Natural killer cell treated with Interleukin-12 subunit alpha and Interleukin-12 subunit beta and Interleukin-15 and Interleukin-18, amount 100 ng/mL, for 72 hours (primary cell): ENCODE measurements around the gene RYK. TPM values are rescaled to one million over a fixed set of nuclear protein-coding genes. Genes with fewer than 3 reads are reported as not detected.

Source experiments
- ATAC-seq, 2 donors: fragments of 150-1000 bp; cut with Tn5 transposase in 1 of 2; sonication (Bioruptor Pico), chemical (Tn5 transposase) in 1 of 2; 2 replicates each; pipeline ENCODE4 v1.10.0; 2021
- DNase-seq: peaks from one replicate; pipeline ENCODE4 v3.0.0; 2022; ENCODE audit warnings: low spot score
- H3K27ac Mint-ChIP-seq, 2 donors: 1 replicate in 1 of 2; 2 replicates in 1 of 2; pipeline ENCODE4 v1.8.0; 2022; ENCODE audit warnings: mixed read lengths in 2 of 2, mild to moderate bottlenecking in 1 of 2, moderate library complexity in 1 of 2
- H3K27me3 Mint-ChIP-seq, 2 donors: 1 replicate in 1 of 2; 2 replicates in 1 of 2; pipeline ENCODE4 v1.8.0; 2022; ENCODE audit warnings: mixed read lengths in 2 of 2
- H3K36me3 Mint-ChIP-seq: one replicate; pipeline ENCODE4 v1.8.0; 2022; ENCODE audit warnings: mixed read lengths
- H3K4me1 Mint-ChIP-seq, 2 donors: 1 replicate in 1 of 2; 2 replicates in 1 of 2; pipeline ENCODE4 v1.8.0; 2022; ENCODE audit warnings: low read depth in 2 of 2, mixed read lengths in 2 of 2, mild to moderate bottlenecking in 1 of 2
- H3K4me3 Mint-ChIP-seq: one replicate; pipeline ENCODE4 v1.8.0; 2022; ENCODE audit warnings: mixed read lengths
- H3K9me3 Mint-ChIP-seq: 2 replicates; pipeline ENCODE4 v1.8.0; 2022; ENCODE audit warnings: mixed read lengths
- total RNA-seq, 2 donors: library from RNA; stranded (reverse); gene quantifications; one replicate each; pipeline ENCODE4 v1.2.3, GENCODE V29; 2022

Gene RYK
- total RNA-seq, 2 donors from 2014 or later = 20.6 to 20.8 TPM

DNA sequence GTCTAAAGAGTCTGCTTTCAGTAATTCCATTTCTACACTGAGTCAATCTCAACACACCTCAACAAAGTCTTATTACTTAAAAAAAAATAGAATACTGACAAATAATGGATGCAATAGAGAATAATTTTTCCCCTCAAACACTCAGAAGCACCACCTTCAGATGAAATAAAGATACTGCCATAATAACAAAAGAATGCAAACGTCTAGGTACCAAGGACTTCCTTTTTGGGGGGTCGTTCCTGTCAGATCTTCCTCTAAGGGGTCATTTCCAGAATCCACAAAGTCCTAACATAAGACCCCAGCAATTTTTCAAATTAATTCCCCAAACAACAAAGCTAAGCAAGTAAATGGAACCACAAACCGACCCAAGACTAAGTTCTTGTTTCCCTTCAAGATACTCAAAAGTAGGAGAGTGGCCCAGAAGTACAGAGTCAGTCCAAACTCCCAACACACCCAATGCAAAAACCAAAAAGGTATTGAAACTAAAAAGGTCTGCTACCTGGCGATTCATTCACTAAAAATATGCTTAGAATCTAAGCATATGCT, 1.3 kb downstream of the RYK start:
- Mint-ChIP-seq H3K9me3 (no peaks in the 10 kb centered on the region), H3K27me3 (peaks cover 9% of the 10 kb centered on the region in 2 donors), H3K27ac (peak overlapping the region; percentile 67 to 94), H3K36me3 (no peaks in the 10 kb centered on the region), H3K4me3 (peak overlapping the region; percentile 94), H3K4me1 (peaks cover 34% of the 10 kb centered on the region in 2 donors)
- DNase-seq = no peak
- ATAC-seq = no peak

DNA sequence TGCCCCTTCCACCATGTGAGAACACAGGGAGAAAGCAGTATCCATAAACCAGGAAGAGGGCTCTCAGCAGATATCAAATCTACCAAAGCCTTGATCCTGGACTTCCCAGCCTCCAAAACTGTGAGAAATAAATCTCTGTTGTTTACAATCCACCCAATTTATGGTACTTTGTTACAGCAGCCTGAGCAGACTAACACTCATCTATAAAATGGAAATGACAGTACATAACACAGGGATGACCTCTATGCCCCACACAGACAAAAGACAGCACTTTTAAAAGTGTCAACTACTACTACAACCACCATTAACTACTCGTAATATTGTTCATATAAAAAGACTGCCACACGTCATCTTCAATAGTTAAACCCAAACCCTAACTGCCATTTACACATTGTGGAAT, 5.7 kb downstream of the RYK start:
- Mint-ChIP-seq H3K4me1 (peaks cover 30 to 34% of the 10 kb centered on the region in 2 donors), H3K27me3 (no peaks in the 10 kb centered on the region), H3K27ac (no peak overlapping the region), H3K36me3 (no peaks in the 10 kb centered on the region), H3K9me3 (no peaks in the 10 kb centered on the region), H3K4me3 (no peak overlapping the region)
- ATAC-seq (no peak), DNase-seq (no peak)

DNA sequence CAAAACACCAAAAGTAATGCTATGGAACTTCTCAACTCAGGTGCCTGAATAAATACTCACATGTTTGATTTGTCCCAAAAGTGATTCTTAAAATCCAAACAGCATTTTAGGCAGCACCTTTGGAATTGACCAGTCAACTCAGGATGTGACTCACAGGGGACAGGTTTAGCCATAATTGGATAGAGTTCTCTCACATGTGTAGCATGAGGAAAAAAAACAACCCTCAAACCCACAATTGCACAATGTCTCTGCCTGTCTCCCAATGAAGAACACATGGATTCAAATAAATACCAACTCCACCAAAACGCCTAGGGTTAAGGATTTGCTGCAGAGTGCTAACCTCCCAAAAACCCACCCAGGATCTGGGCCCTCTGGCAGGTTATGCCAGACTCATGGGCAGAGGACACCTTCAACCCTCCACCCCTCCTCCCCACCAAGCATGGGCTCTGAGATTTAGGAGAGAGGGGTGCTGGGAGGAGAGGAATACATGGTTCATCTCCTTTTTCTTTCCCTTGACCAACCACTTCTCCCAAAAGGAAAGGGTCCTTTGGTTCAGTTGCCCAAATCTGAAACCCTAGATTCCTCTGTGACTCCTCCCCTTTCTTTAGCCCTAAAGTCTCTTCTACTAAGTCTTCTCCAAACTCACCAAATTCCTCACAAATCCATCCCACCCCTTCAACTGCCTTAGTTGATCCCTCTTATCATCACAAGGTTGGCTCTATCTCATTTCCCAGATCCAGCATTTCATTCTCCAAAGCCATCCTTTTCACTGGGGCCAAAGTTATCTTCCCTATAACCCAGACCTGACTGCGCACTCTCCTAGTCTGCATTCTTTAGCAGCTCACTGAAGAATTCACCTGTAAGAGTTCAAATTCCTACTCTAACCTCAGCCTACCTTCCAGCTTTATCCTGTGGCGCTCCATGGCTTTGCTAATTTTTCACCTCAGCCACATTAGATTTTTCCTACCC, 7.7 kb downstream of the RYK start:
- H3K9me3 Mint-ChIP-seq = no peaks in the 10 kb centered on the region
- no peak for DNase-seq
- H3K4me1 Mint-ChIP-seq = peaks cover 32 to 39% of the 10 kb centered on the region in 2 donors
- H3K27me3 Mint-ChIP-seq = no peaks in the 10 kb centered on the region
- no peak for ATAC-seq
- no peak overlapping the region for H3K4me3 Mint-ChIP-seq
- no peaks in the 10 kb centered on the region for H3K36me3 Mint-ChIP-seq
- H3K27ac Mint-ChIP-seq = no peak overlapping the region

DNA sequence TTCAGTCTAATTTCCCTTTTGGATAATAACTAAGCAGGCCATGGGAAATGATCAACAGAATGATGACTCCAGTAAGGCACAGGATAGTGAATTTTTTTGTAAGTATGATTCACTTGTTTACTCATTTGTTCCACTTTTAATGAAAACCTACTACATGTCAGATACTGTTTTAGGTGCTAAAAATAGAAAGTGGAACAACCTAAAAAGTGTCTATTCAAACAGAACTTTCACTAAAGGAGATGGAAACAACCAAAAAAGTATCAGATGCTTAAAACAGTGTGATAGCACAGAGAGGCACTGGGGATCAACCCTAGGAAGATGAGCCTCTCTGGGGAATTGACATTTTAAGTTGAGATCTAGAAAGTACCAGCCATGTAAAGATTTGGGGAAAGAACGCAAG, 11.1 kb downstream of the RYK start:
- peaks cover 47 to 52% of the 10 kb centered on the region in 2 donors for H3K4me1 Mint-ChIP-seq
- H3K27ac Mint-ChIP-seq = no peak overlapping the region
- DNase-seq (no peak), ATAC-seq (no peak)
- H3K4me3 Mint-ChIP-seq = no peak overlapping the region
- H3K27me3 Mint-ChIP-seq = no peaks in the 10 kb centered on the region
- H3K36me3 Mint-ChIP-seq = no peaks in the 10 kb centered on the region
- no peaks in the 10 kb centered on the region for H3K9me3 Mint-ChIP-seq

DNA sequence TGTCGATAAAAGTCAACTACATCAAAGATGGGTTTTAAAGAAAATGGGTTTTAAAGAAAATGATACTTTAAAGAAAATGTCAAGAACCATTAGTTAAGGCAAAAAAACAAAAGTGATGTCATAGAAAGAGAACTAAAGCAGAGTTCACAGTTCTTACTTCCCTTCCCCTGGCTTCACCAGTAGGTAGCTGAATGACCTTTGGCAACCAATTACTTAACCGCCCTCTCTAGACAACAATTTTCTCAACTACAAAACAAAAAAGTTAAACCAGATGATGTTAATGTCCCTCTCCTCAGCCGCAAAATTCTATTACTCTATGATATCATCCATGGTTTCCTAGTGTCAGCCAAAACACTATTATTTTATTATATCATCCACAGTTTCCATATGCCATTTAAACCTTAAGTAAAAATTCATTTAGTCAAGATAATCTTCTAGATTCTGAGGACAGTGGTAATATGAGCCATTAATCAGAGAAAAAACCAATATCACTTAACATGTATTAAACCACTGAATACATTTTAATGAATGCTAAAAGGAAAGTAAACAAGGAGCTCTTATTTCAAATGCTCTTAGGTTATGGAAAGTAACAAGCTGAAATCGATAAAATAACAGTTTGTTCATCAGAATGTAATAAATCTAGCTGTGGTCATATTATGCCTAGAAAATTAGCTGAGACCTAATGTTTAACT, 13.1 kb downstream of the RYK start:
- ATAC-seq (no peak), DNase-seq (no peak)
- Mint-ChIP-seq H3K36me3 (no peaks in the 10 kb centered on the region), H3K27ac (no peak overlapping the region), H3K27me3 (no peaks in the 10 kb centered on the region), H3K4me1 (peaks cover 33 to 44% of the 10 kb centered on the region in 2 donors), H3K4me3 (no peak overlapping the region), H3K9me3 (no peaks in the 10 kb centered on the region)

DNA sequence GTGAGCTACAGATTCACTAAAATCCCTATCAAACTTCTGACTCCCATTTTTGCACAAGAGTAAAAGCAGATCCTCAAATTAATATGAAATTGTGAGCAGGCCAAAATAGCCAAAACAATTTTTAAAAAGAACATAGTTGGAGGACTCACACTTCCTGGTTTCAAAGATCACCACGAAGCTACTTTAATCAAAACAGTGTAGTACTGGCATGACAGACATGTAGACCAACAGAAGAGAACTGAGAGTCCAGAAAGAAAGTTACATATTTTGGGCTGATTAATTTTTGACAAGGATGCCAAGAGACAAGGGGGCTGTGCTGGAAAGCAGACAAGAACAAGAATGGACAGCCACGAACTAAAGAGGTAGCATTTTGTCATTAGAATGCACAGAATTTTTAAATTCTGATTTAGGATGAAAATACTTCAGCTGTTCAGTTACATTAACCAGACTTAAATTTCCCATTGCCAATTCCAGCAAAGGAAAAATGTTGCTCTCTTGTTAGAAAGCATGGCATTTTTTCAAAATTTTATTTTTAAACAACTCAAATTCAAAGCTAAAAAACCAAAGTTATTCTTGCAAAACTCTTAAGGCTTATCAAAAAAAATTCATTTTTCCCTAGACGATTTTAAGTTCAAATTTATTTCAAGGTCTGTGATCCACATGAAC, 14.0 kb downstream of the RYK start:
- H3K27ac Mint-ChIP-seq = no peak overlapping the region
- no peaks in the 10 kb centered on the region for H3K27me3 Mint-ChIP-seq
- no peaks in the 10 kb centered on the region for H3K9me3 Mint-ChIP-seq
- peaks cover 38 to 53% of the 10 kb centered on the region in 2 donors for H3K4me1 Mint-ChIP-seq
- H3K4me3 Mint-ChIP-seq = no peak overlapping the region
- DNase-seq = no peak
- no peaks in the 10 kb centered on the region for H3K36me3 Mint-ChIP-seq
- no peak for ATAC-seq

DNA sequence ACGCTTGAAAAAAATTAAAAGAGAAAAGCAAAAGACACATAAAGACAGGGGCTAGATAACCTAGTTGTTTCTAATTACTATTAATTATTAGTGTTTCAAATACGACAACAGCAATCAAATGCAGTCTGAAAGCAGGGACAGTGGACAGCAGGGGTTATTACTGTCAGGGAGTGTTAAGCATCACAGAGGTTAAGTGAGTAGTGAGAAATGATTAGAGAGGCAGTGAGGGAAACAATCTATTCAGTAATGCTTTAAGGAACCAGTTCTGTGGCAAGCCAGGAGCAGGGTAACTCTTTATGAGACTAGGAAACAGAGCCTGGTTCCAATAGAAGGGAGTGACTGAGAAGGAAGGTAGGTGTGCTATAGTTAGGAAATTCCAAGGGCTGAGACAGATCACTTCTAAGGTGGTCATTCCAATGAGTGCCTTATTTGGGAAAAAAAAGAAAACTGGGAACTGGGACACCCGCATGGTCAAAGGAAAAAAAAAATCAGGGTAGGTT, 15.0 kb downstream of the RYK start:
- Mint-ChIP-seq H3K4me1 (peaks cover 41 to 58% of the 10 kb centered on the region in 2 donors), H3K27me3 (no peaks in the 10 kb centered on the region), H3K36me3 (no peaks in the 10 kb centered on the region), H3K4me3 (no peak overlapping the region), H3K27ac (no peak overlapping the region), H3K9me3 (no peaks in the 10 kb centered on the region)
- DNase-seq (no peak), ATAC-seq (no peak)

DNA sequence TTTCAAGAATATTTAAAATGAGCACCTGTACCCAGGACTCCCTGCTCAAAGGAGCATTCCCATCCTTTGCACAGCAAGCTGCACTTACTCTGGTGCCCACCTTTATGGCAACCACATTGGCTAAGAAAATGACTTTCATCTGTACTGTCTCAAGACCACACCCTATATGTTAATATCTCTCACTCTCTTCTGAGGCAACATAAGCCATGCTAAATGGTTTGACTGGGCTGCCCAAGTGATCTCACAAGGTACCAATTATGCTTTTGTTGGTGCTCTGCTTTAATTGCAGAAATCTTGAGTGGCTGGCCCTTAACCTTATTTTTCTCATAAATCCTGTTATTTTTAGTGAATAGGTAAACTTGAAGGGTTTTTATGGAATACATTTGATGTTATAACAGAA, 17.7 kb downstream of the RYK start:
- Mint-ChIP-seq H3K4me1 (peaks cover 34 to 56% of the 10 kb centered on the region in 2 donors), H3K36me3 (no peaks in the 10 kb centered on the region), H3K27me3 (no peaks in the 10 kb centered on the region), H3K27ac (no peak overlapping the region), H3K9me3 (no peaks in the 10 kb centered on the region), H3K4me3 (no peak overlapping the region)
- no peak for ATAC-seq
- no peak for DNase-seq

DNA sequence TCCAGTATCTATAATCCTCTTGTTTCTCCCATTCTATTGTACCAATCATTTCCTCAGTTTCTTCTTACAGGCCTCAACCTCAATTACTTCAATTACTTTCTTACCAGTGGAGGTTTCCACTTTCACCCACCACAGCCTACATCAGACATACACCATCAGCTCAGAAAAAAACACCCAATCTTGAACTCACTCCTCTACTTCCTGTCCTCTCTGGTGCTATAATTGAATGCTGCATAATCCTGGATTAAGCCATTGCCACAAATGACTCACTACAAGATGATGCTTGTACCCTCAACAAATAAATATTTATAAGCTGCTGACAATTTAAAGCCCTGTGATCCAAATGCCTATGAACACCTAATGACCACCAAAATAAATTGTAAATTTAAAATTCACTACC, 18.5 kb downstream of the RYK start:
- H3K27me3 Mint-ChIP-seq = no peaks in the 10 kb centered on the region
- no peaks in the 10 kb centered on the region for H3K36me3 Mint-ChIP-seq
- no peak overlapping the region for H3K27ac Mint-ChIP-seq
- H3K4me1 Mint-ChIP-seq = peaks cover 29 to 50% of the 10 kb centered on the region in 2 donors
- H3K4me3 Mint-ChIP-seq = peak overlapping the region; percentile 3
- ATAC-seq = peak; percentile 77 to 82
- no peak for DNase-seq
- H3K9me3 Mint-ChIP-seq = no peaks in the 10 kb centered on the region

DNA sequence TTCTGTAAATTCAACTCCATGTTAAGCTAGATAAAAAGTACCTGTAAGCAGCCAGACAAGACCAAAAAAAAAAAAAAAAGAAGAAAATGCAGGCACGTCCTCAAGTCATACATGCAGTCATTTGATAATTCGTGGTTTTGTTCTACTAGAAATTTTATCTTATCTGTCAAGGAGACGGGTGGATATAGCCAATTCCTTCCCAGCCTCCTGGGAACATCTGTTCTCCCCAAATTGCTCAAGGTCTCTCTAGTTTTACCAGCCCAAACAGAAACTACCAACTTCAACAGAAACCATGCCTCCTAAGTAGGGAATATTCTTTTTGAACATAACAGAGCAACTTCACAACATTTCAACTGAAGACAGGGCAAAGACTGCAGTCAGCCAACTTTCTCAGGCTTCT, 19.5 kb downstream of the RYK start:
- no peak for ATAC-seq
- H3K4me3 Mint-ChIP-seq = no peak overlapping the region
- no peaks in the 10 kb centered on the region for H3K36me3 Mint-ChIP-seq
- DNase-seq = no peak
- H3K4me1 Mint-ChIP-seq = peaks cover 24 to 45% of the 10 kb centered on the region in 2 donors
- no peaks in the 10 kb centered on the region for H3K27me3 Mint-ChIP-seq
- H3K27ac Mint-ChIP-seq = no peak overlapping the region
- H3K9me3 Mint-ChIP-seq = no peaks in the 10 kb centered on the region

DNA sequence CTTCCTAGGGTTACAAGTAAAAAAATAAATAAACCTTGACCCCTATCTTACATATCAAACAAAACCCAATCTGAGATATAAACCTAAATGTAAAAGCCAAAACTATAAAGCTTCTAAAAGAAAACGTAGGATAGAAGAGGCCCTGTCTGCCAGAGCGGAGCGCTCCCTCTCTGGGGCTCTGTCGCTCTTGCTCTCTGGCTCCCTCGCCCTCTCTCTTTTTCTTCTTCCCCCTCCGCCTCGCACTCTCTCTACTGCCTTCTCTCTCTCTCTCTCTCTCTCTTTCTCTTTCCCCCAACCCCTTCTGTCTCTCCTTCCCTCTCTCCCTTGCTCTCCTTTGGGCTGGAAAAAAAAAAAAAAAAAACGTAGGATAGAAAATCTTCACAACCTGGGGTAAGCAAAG, 21.6 kb downstream of the RYK start:
- ATAC-seq (no peak), DNase-seq (no peak)
- Mint-ChIP-seq H3K27ac (no peak overlapping the region), H3K4me1 (peaks cover 20 to 41% of the 10 kb centered on the region in 2 donors), H3K4me3 (no peak overlapping the region), H3K36me3 (no peaks in the 10 kb centered on the region), H3K9me3 (no peaks in the 10 kb centered on the region), H3K27me3 (no peaks in the 10 kb centered on the region)

DNA sequence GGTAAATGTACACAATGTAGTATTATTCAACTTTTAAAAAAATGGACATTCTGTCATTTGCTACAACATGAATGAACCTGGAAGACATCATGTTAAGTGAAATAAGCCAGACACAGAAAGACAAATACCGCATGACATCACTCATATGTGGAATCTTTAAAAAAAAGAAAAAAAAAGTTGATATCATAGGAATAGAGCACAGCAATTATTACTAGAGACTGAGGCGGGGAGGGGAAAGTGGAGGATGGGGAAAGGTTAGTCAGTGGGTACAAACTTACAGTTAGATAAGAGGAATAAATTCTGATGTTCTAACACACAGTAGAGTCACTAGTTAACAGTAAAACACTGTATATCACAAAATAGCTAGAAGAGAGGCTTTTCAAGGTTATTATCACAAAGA, 22.2 kb downstream of the RYK start:
- Mint-ChIP-seq H3K27ac (no peak overlapping the region), H3K36me3 (no peaks in the 10 kb centered on the region), H3K4me1 (peaks cover 26 to 45% of the 10 kb centered on the region in 2 donors), H3K9me3 (no peaks in the 10 kb centered on the region), H3K27me3 (no peaks in the 10 kb centered on the region), H3K4me3 (no peak overlapping the region)
- ATAC-seq (no peak), DNase-seq (no peak)

DNA sequence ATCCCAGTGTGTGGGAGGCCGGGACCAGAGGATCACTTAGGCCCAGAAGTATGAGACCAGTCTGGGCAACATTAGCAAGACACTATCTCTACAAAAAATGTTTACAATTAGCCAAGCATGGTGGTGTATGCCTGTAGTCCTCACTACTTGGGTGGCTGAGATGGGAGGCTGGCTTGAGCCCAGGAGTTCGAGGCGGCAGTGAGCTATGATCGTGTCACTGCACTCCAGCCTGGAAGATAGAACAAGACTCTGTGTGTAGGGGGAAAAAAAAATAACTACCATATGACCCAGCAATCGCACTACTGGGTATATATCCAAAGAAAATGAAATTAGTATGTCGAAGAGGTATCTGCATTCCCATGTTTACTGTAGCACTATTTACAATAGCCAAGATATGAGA, 22.6 kb downstream of the RYK start:
- ATAC-seq = no peak
- no peaks in the 10 kb centered on the region for H3K27me3 Mint-ChIP-seq
- no peaks in the 10 kb centered on the region for H3K9me3 Mint-ChIP-seq
- no peak overlapping the region for H3K27ac Mint-ChIP-seq
- no peak for DNase-seq
- H3K36me3 Mint-ChIP-seq = no peaks in the 10 kb centered on the region
- peaks cover 26 to 45% of the 10 kb centered on the region in 2 donors for H3K4me1 Mint-ChIP-seq
- no peak overlapping the region for H3K4me3 Mint-ChIP-seq
